H1 (cell line): ENCODE data around the gene SGCD. TPM values are rescaled to one million over a fixed set of nuclear protein-coding genes. Genes with fewer than 3 reads are reported as not detected.

Experiments used
- CTCF ChIA-PET: fragments of 300-600 bp; sonication (Branson Sonifier 250); formaldehyde crosslinking; loops from one replicate; lab custom pipeline; 2021; ENCODE audit not compliant: partially characterized antibody; lab: Charles Lee
- POLR2A ChIA-PET: fragments of 300-600 bp; sonication (Branson Sonifier 250); formaldehyde crosslinking; loops from one replicate; lab custom pipeline; 2021; ENCODE audit warnings: inconsistent platforms; ENCODE audit not compliant: partially characterized antibody; lab: Charles Lee
- DNase-seq, 2 experiments: peaks; one replicate each; pipeline versions ENCODE4 v3.0.0 to v3.0.0-alpha.2; 2010 to 2022; ENCODE audit warnings: low spot score in 2 of 2, low read depth in 1 of 2, mixed read lengths in 1 of 2
- FAIRE-seq: peaks from 2 replicates; lab custom pipeline; 2011; peaks lifted over from hg19 to GRCh38; lab: Jason Lieb, UNC
- H2AFZ ChIP-seq: 2 replicates; pipeline ENCODE4 v1.8.1; 2012; ENCODE audit warnings: low read length, inconsistent platforms
- H2AK5ac ChIP-seq: 2 replicates; pipeline ENCODE4 v1.6.1; 2013; ENCODE audit warnings: low read depth, low read length
- H2BK120ac ChIP-seq: replicated peaks from 2 replicates; pipeline ENCODE3; 2013; ENCODE audit warnings: low read depth, low read length, inconsistent platforms
- H2BK12ac ChIP-seq: 2 replicates; pipeline ENCODE4 v1.6.1; 2013; ENCODE audit warnings: low read depth, low read length
- H2BK15ac ChIP-seq: 2 replicates; pipeline ENCODE4 v1.6.1; 2013; ENCODE audit warnings: low read length
- H2BK20ac ChIP-seq: 2 replicates; pipeline ENCODE4 v1.6.1; 2013; ENCODE audit warnings: low read length
- H2BK5ac ChIP-seq: 2 replicates; pipeline ENCODE4 v1.6.1; 2013; ENCODE audit warnings: low read depth, low read length
- H3K14ac ChIP-seq: 2 replicates; pipeline ENCODE4 v1.6.1; 2013; ENCODE audit warnings: inconsistent platforms; ENCODE audit not compliant: insufficient read length
- H3K18ac ChIP-seq: 2 replicates; pipeline ENCODE4 v1.6.1; 2013; ENCODE audit warnings: low read length; ENCODE audit errors: extremely low read depth
- H3K23ac ChIP-seq: 2 replicates; pipeline ENCODE4 v1.6.1; 2013; ENCODE audit warnings: inconsistent platforms; ENCODE audit not compliant: insufficient read length
- H3K23me2 ChIP-seq: 2 replicates; pipeline ENCODE4 v1.6.1; 2013; ENCODE audit warnings: low read depth, low read length
- H3K27ac ChIP-seq: 2 replicates; pipeline ENCODE4 v1.6.1; 2011; ENCODE audit warnings: low read depth, low read length, inconsistent platforms
- H3K27me3 ChIP-seq, 4 experiments: replicated peaks in 1 of 4; 1 replicate in 1 of 4; 2 replicates in 3 of 4; pipeline versions ENCODE4 v1.6.1 to v1.8.1; 2011 to 2013; ENCODE audit warnings: low read length in 3 of 4, mild to moderate bottlenecking in 3 of 4, inconsistent platforms in 2 of 4, mixed read lengths in 2 of 4, moderate library complexity in 1 of 4; ENCODE audit not compliant: control insufficient read depth in 3 of 4, insufficient read depth in 3 of 4; ENCODE audit errors: extremely low read depth in 1 of 4
- H3K36me3 ChIP-seq, 4 experiments: 2 replicates each; pipeline versions ENCODE4 v1.6.1 to v1.8.1; 2011 to 2013; ENCODE audit warnings: mild to moderate bottlenecking in 4 of 4, low read length in 3 of 4, moderate library complexity in 2 of 4, control low read depth in 1 of 4, inconsistent platforms in 1 of 4; ENCODE audit not compliant: insufficient read depth in 4 of 4, control insufficient read depth in 2 of 4
- H3K4ac ChIP-seq: replicated peaks from 2 replicates; pipeline ENCODE3; 2013; ENCODE audit warnings: low read length, low read depth, mixed read lengths, inconsistent platforms; ENCODE audit not compliant: insufficient read length
- H3K4me1 ChIP-seq, 4 experiments: replicated peaks in 1 of 4; 1 replicate in 1 of 4; 2 replicates in 3 of 4; pipeline versions ENCODE4 v1.6.1 to v1.8.1; 2011 to 2013; ENCODE audit warnings: low read length in 3 of 4, inconsistent platforms in 2 of 4, mixed read lengths in 1 of 4; ENCODE audit not compliant: insufficient read depth in 4 of 4, control insufficient read depth in 3 of 4
- H3K4me2 ChIP-seq, 2 experiments: 2 replicates each; pipeline versions ENCODE4 v1.6.1 to v1.8.1; 2011 to 2013; ENCODE audit warnings: low read depth in 2 of 2, low read length in 2 of 2, control low read depth in 1 of 2, inconsistent platforms in 1 of 2, mild to moderate bottlenecking in 1 of 2; ENCODE audit not compliant: insufficient read depth in 1 of 2
- H3K4me3 ChIP-seq, 4 experiments: fragments of 200-600, 300-600 bp in 1 of 4; sonication (generic), shearing (Covaris generic), sonication (Bioruptor Twin) in 1 of 4; 2 replicates each; pipeline versions ENCODE4 v1.5.1 to v1.8.1; 2011 to 2016; ENCODE audit warnings: low read length in 4 of 4, low read depth in 3 of 4, control low read depth in 2 of 4, inconsistent platforms in 2 of 4, mild to moderate bottlenecking in 2 of 4, mixed read lengths in 1 of 4, moderate library complexity in 1 of 4; ENCODE audit not compliant: insufficient read depth in 2 of 4; ENCODE audit errors: extremely low read depth in 1 of 4
- H3K56ac ChIP-seq: replicated peaks from 2 replicates; pipeline ENCODE3; 2013; ENCODE audit warnings: low read depth, mild to moderate bottlenecking, mixed read lengths, low read length, inconsistent platforms; ENCODE audit not compliant: insufficient read length
- H3K79me1 ChIP-seq: 2 replicates; pipeline ENCODE4 v1.6.1; 2013; ENCODE audit warnings: low read depth, low read length, control low read depth
- H3K79me2 ChIP-seq, 2 experiments: 2 replicates each; pipeline versions ENCODE4 v1.6.1 to v1.8.1; 2012 to 2013; ENCODE audit warnings: low read length in 2 of 2, mild to moderate bottlenecking in 2 of 2, inconsistent platforms in 1 of 2; ENCODE audit not compliant: insufficient read depth in 2 of 2, control insufficient read depth in 1 of 2
- H3K9ac ChIP-seq, 4 experiments: replicated peaks in 1 of 4; 1 replicate in 1 of 4; 2 replicates in 3 of 4; pipeline versions ENCODE4 v1.6.1 to v1.8.1; 2011 to 2013; ENCODE audit warnings: low read depth in 3 of 4, low read length in 3 of 4, control low read depth in 2 of 4, mild to moderate bottlenecking in 2 of 4, moderate library complexity in 2 of 4, inconsistent platforms in 1 of 4; ENCODE audit errors: extremely low read depth in 1 of 4
- H3K9me3 ChIP-seq, 2 experiments: 2 replicates each; pipeline versions ENCODE4 v1.6.1 to v1.8.1; 2012 to 2013; ENCODE audit warnings: mild to moderate bottlenecking in 2 of 2, moderate library complexity in 2 of 2, control low read depth in 1 of 2, inconsistent platforms in 1 of 2, low read depth in 1 of 2, low read length in 1 of 2, mixed read lengths in 1 of 2; ENCODE audit not compliant: insufficient read depth in 2 of 2
- H4K20me1 ChIP-seq, 2 experiments: replicated peaks in 1 of 2; 2 replicates each; pipeline versions ENCODE3 to v1.8.1; 2011 to 2013; ENCODE audit warnings: inconsistent platforms in 2 of 2, low read length in 2 of 2, mild to moderate bottlenecking in 1 of 2; ENCODE audit not compliant: insufficient read depth in 2 of 2, control insufficient read depth in 1 of 2
- H4K5ac ChIP-seq: 2 replicates; pipeline ENCODE4 v1.6.1; 2013; ENCODE audit warnings: low read length, low read depth, mixed read lengths, inconsistent platforms; ENCODE audit not compliant: insufficient read length
- H4K8ac ChIP-seq: 2 replicates; pipeline ENCODE4 v1.8.0; 2013; ENCODE audit warnings: mild to moderate bottlenecking, moderate library complexity, low read length, inconsistent platforms; ENCODE audit not compliant: insufficient read depth; ENCODE audit errors: extremely low read depth
- H4K91ac ChIP-seq: replicated peaks from 2 replicates; pipeline ENCODE3; 2013; ENCODE audit warnings: low read length, mixed read lengths, inconsistent platforms; ENCODE audit not compliant: insufficient read length
- CBX8 ChIP-seq: fragments of 300-800, 300-1000 bp; sonication (generic); IDR thresholded peaks from 2 replicates; pipeline ENCODE4 v1.7.1; 2016; ENCODE audit warnings: low read depth, low read length, borderline replicate concordance
- KDM4A ChIP-seq: IDR thresholded peaks from one replicate; pipeline ENCODE4 v1.7.1; 2012; ENCODE audit warnings: low read depth, mild to moderate bottlenecking, moderate library complexity, low read length, inconsistent platforms; ENCODE audit not compliant: severe bottlenecking
- POLR2A ChIP-seq, 2 experiments: IDR thresholded peaks; 1 replicate in 1 of 2; 2 replicates in 1 of 2; pipeline ENCODE4 v1.6.1; 2011; ENCODE audit warnings: low read depth in 2 of 2, low read length in 2 of 2, mild to moderate bottlenecking in 2 of 2; ENCODE audit errors: control extremely low read depth in 1 of 2
- WGBS, 2 experiments: shearing (Covaris generic) in 1 of 2; methylation state at CpG; one replicate each; pipeline versions ENCODE4 v1.1.6 to v1.1.7; 2013 to 2015; ENCODE audit warnings: low lambda C conversion rate in 2 of 2, mixed read lengths in 2 of 2, inconsistent platforms in 1 of 2, low coverage in 1 of 2, missing lambda C conversion rate in 1 of 2; ENCODE audit not compliant: insufficient replicate concordance in 2 of 2, insufficient coverage in 1 of 2, insufficient read length in 1 of 2; ENCODE audit errors: extremely low coverage in 1 of 2, missing lambda C conversion rate in 1 of 2; 5-methylcytosine and 5-hydroxymethylcytosine counted together
- polyA plus RNA-seq, 7 experiments: library from polyadenylated mRNA; depleted of rRNA in 3 of 7; stranded (reverse) in 5 of 7; unstranded in 2 of 7; fragments of >200 nt in 5 of 7; fragments of 200-250 nt in 2 of 7; gene quantifications; 1 replicate in 5 of 7; 2 replicates in 1 of 7; 4 replicates in 1 of 7; pipeline versions ENCODE4 v1.2.1 to v1.2.3, GENCODE V29; 2011 to 2013; ENCODE audit warnings: missing spikeins in 2 of 7, mixed read lengths in 2 of 7
- total RNA-seq: library from RNA; stranded (reverse); fragmentation: NEBNext Ultra II Directional; extraction: Animal tissue kit (Norgen Biotek cat#: 25700); gene quantifications from 2 replicates; pipeline ENCODE4 v1.2.1, GENCODE V29; 2021
- TF ChIP-seq, protein P1 (sequence below): IDR thresholded peaks from 2 replicates; pipeline ENCODE4 v1.6.1; 2011; ENCODE audit warnings: low read length, improper control_type of control experiment

SGCD gene
- total and polyA plus RNA-seq, 2 of the 8 experiments (the other 6 are each of a cell fraction or from before 2014, with no cell fraction given) = 0.04 to 0.08 TPM

DNA sequence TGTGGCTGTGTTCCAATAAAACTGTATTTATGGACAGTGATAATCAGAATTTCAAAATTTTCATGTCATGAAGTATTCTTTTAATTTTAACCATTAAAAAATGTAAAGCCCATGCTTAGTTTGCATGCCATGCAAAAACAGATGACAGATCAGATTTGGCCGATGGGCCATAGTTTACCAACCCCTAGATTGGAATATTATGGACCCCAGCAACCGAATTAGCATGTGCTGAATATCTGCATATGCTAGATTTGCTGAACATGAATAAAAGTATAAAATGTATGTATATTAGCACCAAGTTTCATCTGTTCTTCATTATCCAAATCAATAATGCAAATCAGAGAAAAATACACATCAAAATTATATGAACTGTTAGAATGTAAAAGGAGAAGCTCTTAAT, 364.6 kb downstream of the SGCD start:
- Histone ChIP-seq H2BK5ac (no peak overlapping the region), H3K4ac (no peak overlapping the region), H2BK12ac (no peak overlapping the region), H4K20me1 (no peaks in the 10 kb centered on the region), H3K4me2 (no peak overlapping the region), H3K4me1 (peaks cover 0 to 6% (median 1%) of the 10 kb centered on the region in 4 experiments; a peak in 2 of 7 replicates)
- no peak for FAIRE-seq
- no peak for DNase-seq
- WGBS, 2 experiments = 97% methylated on average over 2 of the region's 2 CpGs; no CpG with 5 or more reads in 1 of the 2 experiments
- TF ChIP-seq, protein P1, sequence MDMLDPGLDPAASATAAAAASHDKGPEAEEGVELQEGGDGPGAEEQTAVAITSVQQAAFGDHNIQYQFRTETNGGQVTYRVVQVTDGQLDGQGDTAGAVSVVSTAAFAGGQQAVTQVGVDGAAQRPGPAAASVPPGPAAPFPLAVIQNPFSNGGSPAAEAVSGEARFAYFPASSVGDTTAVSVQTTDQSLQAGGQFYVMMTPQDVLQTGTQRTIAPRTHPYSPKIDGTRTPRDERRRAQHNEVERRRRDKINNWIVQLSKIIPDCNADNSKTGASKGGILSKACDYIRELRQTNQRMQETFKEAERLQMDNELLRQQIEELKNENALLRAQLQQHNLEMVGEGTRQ = no peak
- TF ChIP-seq CBX8 (no peak), KDM4A (no peak), POLR2A (IDR thresholded peaks at IDR 0.05; ENCODE audit: control extremely low read depth in 1 of 2, low read depth in 2 of 2, low read length in 2 of 2) (no peak)
- TF ChIP-seq, all 59 proteins: peak for 0
- H2BK15ac ChIP-seq = no peak overlapping the region
- H3K79me1 ChIP-seq = no peaks in the 10 kb centered on the region
- H3K79me2 ChIP-seq = no peaks in the 10 kb centered on the region
- H4K8ac ChIP-seq = no peak overlapping the region
- H2BK20ac ChIP-seq = no peak overlapping the region
- H2AK5ac ChIP-seq = no peak overlapping the region
- no peak overlapping the region for H4K91ac ChIP-seq
- H3K9ac ChIP-seq = no peak overlapping the region
- no peaks in the 10 kb centered on the region for H3K9me3 ChIP-seq
- no peak overlapping the region for H2BK120ac ChIP-seq
- no peak overlapping the region for H3K23ac ChIP-seq
- no peaks in the 10 kb centered on the region for H3K36me3 ChIP-seq
- H3K23me2 ChIP-seq = no peaks in the 10 kb centered on the region; the same call in 1 of the 2 replicates
- H3K27me3 ChIP-seq = no peaks in the 10 kb centered on the region
- no peak overlapping the region for H3K18ac ChIP-seq
- CTCF ChIA-PET = interaction anchor here (1.4 kb wide), 1 partner anchor 11 kb away, joined by 4 read pairs; no protein-coding TSS in a partner anchor
- H3K14ac ChIP-seq = no peak overlapping the region
- H2AFZ ChIP-seq = no peak overlapping the region
- no peak overlapping the region for H4K5ac ChIP-seq
- no peak overlapping the region for H3K27ac ChIP-seq
- POLR2A ChIA-PET = no interaction called here
- H3K4me3 ChIP-seq = no peak overlapping the region
- H3K56ac ChIP-seq = no peak overlapping the region
